ENCODE data around the gene ARHGAP26.
A peak's percentile ranks its signal among the peaks of the same experiment; 100 is the strongest.
"Not testable (repeated sequence)": the region's sequence is repeated elsewhere in the genome, so short reads cannot be mapped to it uniquely, and the experiment has no call there.

The ARHGAP26 gene

GRCh38 chr5:142961440-142962173 lies 191.4 kb downstream of the ARHGAP26 start:
- DNase-seq (ENCODE audit: low spot score): no peak

GRCh38 chr5:142962174-142962533 lies 192.0 kb downstream of the ARHGAP26 start:
- no peak for DNase-seq (ENCODE audit: low spot score)

- DNase-seq (ENCODE audit: low spot score): not testable (repeated sequence)
These were observed 195.3 kb downstream of the ARHGAP26 start for GRCh38 chr5:142965258-142966120.

GRCh38 chr5:142966121-142966420 lies 195.9 kb downstream of the ARHGAP26 start:
- DNase-seq (ENCODE audit: low spot score): no peak

- no peak for DNase-seq (ENCODE audit: low spot score)
These were observed 199.0 kb downstream of the ARHGAP26 start for GRCh38 chr5:142969186-142969585.

GRCh38 chr5:142969624-142970439 lies 199.7 kb downstream of the ARHGAP26 start:
- DNase-seq (ENCODE audit: low spot score): no peak

GRCh38 chr5:142970440-142971030 lies 200.4 kb downstream of the ARHGAP26 start:
- DNase-seq (ENCODE audit: low spot score): no peak

GRCh38 chr5:142971303-142972013 lies 201.3 kb downstream of the ARHGAP26 start:
- no peak for DNase-seq (ENCODE audit: low spot score)

- no peak for DNase-seq (ENCODE audit: low spot score)
These were observed 201.9 kb downstream of the ARHGAP26 start for GRCh38 chr5:142972064-142972570.

GRCh38 chr5:142973932-142974331 lies 203.8 kb downstream of the ARHGAP26 start:
- no peak for DNase-seq (ENCODE audit: low spot score)

GRCh38 chr5:142974409-142974808 lies 204.2 kb downstream of the ARHGAP26 start:
- DNase-seq (ENCODE audit: low spot score): no peak

GRCh38 chr5:142976861-142977260 lies 206.7 kb downstream of the ARHGAP26 start:
- no peak for DNase-seq (ENCODE audit: low spot score)

GRCh38 chr5:142977363-142978051 lies 207.3 kb downstream of the ARHGAP26 start:
- peak; percentile 37 for DNase-seq (ENCODE audit: low spot score)

GRCh38 chr5:142978252-142978651 lies 208.1 kb downstream of the ARHGAP26 start:
- DNase-seq (ENCODE audit: low spot score): no peak

- no peak for DNase-seq (ENCODE audit: low spot score)
These were observed 208.5 kb downstream of the ARHGAP26 start for GRCh38 chr5:142978726-142979125.

- no peak for DNase-seq (ENCODE audit: low spot score)
These were observed 209.5 kb downstream of the ARHGAP26 start for GRCh38 chr5:142979636-142980035.

- no peak for DNase-seq (ENCODE audit: low spot score)
These were observed 211.3 kb downstream of the ARHGAP26 start for GRCh38 chr5:142981475-142981874.

GRCh38 chr5:142981886-142982820 lies 212.0 kb downstream of the ARHGAP26 start:
- peak; percentile 85 for DNase-seq (ENCODE audit: low spot score)

GRCh38 chr5:142982821-142983200 lies 212.6 kb downstream of the ARHGAP26 start:
- no peak for DNase-seq (ENCODE audit: low spot score)

- DNase-seq (ENCODE audit: low spot score): no peak
These were observed 213.8 kb downstream of the ARHGAP26 start for GRCh38 chr5:142984011-142984410.
